ENCODE measurements around the gene CCDC196.

Gene CCDC196

DNA sequence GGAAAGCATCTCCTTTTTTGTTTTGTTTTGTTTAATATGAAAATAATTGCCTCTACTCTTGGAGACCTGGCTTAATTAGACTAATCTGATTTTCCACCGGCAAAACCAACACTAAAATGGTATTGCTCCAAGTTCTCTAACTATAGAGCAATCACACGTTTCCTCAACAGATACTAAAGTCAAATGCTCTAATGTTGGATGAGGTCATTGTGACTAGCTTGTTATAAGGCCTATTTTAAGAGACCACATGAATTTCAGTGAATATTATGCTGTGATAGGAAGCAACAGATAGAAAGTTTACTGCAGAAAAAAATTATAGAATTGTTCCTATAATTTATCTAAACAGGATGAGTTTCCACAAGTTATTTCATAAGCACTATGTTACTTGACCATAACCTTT is 3.3 kb upstream of the CCDC196 start:
- H3K36me3 ChIP-seq (ENCODE audit: control insufficient read depth, low read length): no peaks in the 10 kb centered on the region
- no peaks in the 10 kb centered on the region for H3F3A ChIP-seq (ENCODE audit: control insufficient read depth, insufficient read depth)
- H4K20me1 ChIP-seq (ENCODE audit: control insufficient read depth, insufficient read depth, low read depth, low read length): no peaks in the 10 kb centered on the region
- no peak overlapping the region for H3K27ac ChIP-seq (ENCODE audit: low read depth, low read length)
- H3K27me3 ChIP-seq (ENCODE audit: control insufficient read depth, low read length): no peaks in the 10 kb centered on the region
- no peak overlapping the region for H3K4me2 ChIP-seq (ENCODE audit: low read length)
- no peaks in the 10 kb centered on the region for H3K79me2 ChIP-seq (ENCODE audit: control insufficient read depth, low read length)
- H3K9me3 ChIP-seq (ENCODE audit: control insufficient read depth, insufficient read depth, low read length): no peaks in the 10 kb centered on the region
- H3K4me1 ChIP-seq (ENCODE audit: control insufficient read depth, low read length): no peaks in the 10 kb centered on the region
- no peaks in the 10 kb centered on the region for H3K9me2 ChIP-seq (replicated peaks; ENCODE audit: control insufficient read depth, low read length)
- no peak for TF ChIP-seq EZH2phosphoT487 (IDR thresholded peaks at IDR 0.05; ENCODE audit: borderline replicate concordance, low read length)
- TF ChIP-seq, protein P1, sequence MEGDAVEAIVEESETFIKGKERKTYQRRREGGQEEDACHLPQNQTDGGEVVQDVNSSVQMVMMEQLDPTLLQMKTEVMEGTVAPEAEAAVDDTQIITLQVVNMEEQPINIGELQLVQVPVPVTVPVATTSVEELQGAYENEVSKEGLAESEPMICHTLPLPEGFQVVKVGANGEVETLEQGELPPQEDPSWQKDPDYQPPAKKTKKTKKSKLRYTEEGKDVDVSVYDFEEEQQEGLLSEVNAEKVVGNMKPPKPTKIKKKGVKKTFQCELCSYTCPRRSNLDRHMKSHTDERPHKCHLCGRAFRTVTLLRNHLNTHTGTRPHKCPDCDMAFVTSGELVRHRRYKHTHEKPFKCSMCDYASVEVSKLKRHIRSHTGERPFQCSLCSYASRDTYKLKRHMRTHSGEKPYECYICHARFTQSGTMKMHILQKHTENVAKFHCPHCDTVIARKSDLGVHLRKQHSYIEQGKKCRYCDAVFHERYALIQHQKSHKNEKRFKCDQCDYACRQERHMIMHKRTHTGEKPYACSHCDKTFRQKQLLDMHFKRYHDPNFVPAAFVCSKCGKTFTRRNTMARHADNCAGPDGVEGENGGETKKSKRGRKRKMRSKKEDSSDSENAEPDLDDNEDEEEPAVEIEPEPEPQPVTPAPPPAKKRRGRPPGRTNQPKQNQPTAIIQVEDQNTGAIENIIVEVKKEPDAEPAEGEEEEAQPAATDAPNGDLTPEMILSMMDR (IDR thresholded peaks at IDR 0.05; ENCODE audit: low read depth, low read length, poor library complexity, severe bottlenecking): no peak
- H3K4me3 ChIP-seq (ENCODE audit: low read length): no peak overlapping the region

DNA sequence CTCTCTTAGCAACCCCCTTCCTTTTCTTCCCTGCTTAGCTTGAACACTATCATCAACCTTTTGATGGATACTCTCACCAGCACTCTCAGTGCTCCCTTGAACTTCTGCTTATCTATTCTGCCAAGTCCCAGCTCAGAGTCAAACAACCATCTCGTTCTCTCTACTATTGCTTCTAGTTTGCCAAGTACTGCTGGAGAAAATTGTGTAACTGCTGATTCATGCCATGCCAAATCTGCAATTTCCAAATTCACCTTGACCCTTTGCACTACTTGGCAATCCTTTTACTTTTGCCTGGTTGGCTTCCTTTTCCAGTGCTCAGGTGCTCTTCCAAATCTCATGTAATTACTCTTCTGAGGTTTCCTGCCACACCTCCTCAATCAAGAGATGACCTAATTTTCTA is 2.8 kb upstream of the CCDC196 start:
- Histone ChIP-seq H3K27ac (ENCODE audit: low read depth, low read length) (no peak overlapping the region), H3K9me3 (ENCODE audit: control insufficient read depth, insufficient read depth, low read length) (no peaks in the 10 kb centered on the region), H3K4me3 (ENCODE audit: low read length) (no peak overlapping the region), H3K4me2 (ENCODE audit: low read length) (no peak overlapping the region), H3K4me1 (ENCODE audit: control insufficient read depth, low read length) (no peaks in the 10 kb centered on the region), H4K20me1 (ENCODE audit: control insufficient read depth, insufficient read depth, low read depth, low read length) (no peaks in the 10 kb centered on the region), H3K79me2 (ENCODE audit: control insufficient read depth, low read length) (no peaks in the 10 kb centered on the region), H3F3A (ENCODE audit: control insufficient read depth, insufficient read depth) (no peaks in the 10 kb centered on the region), H3K9me2 (replicated peaks; ENCODE audit: control insufficient read depth, low read length) (no peaks in the 10 kb centered on the region), H3K27me3 (ENCODE audit: control insufficient read depth, low read length) (no peaks in the 10 kb centered on the region), H3K36me3 (ENCODE audit: control insufficient read depth, low read length) (no peaks in the 10 kb centered on the region)
- TF ChIP-seq, protein P1 (IDR thresholded peaks at IDR 0.05; ENCODE audit: low read depth, low read length, poor library complexity, severe bottlenecking): no peak
- no peak for TF ChIP-seq EZH2phosphoT487 (IDR thresholded peaks at IDR 0.05; ENCODE audit: borderline replicate concordance, low read length)

DNA sequence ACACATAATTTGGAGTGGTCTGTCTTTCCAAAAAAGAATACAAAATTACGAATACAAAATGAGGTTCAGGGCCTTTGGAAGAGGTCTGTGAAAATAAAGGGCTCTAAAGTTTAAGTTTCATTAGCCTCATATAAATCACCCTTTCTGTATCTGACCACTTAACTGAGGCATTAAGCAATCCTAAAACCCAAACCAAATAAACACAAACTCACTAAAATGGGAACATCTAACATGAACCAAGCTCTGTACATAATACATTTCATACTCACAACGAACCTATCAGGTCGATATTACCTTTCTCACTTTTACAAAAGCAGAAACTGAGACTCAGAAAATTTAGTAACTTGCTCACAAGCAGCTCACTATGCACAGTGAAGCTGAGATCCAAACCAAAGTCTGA is 1.1 kb upstream of the CCDC196 start:
- TF ChIP-seq, protein P1 (IDR thresholded peaks at IDR 0.05; ENCODE audit: low read depth, low read length, poor library complexity, severe bottlenecking): no peak
- no peak for TF ChIP-seq EZH2phosphoT487 (IDR thresholded peaks at IDR 0.05; ENCODE audit: borderline replicate concordance, low read length)
- Histone ChIP-seq H3F3A (ENCODE audit: control insufficient read depth, insufficient read depth) (no peaks in the 10 kb centered on the region), H3K4me1 (ENCODE audit: control insufficient read depth, low read length) (no peaks in the 10 kb centered on the region), H3K79me2 (ENCODE audit: control insufficient read depth, low read length) (no peaks in the 10 kb centered on the region), H3K4me2 (ENCODE audit: low read length) (no peak overlapping the region), H4K20me1 (ENCODE audit: control insufficient read depth, insufficient read depth, low read depth, low read length) (no peaks in the 10 kb centered on the region), H3K4me3 (ENCODE audit: low read length) (no peak overlapping the region), H3K9me2 (replicated peaks; ENCODE audit: control insufficient read depth, low read length) (no peaks in the 10 kb centered on the region), H3K27me3 (ENCODE audit: control insufficient read depth, low read length) (no peaks in the 10 kb centered on the region), H3K27ac (ENCODE audit: low read depth, low read length) (no peak overlapping the region), H3K9me3 (ENCODE audit: control insufficient read depth, insufficient read depth, low read length) (no peaks in the 10 kb centered on the region), H3K36me3 (ENCODE audit: control insufficient read depth, low read length) (no peaks in the 10 kb centered on the region)

DNA sequence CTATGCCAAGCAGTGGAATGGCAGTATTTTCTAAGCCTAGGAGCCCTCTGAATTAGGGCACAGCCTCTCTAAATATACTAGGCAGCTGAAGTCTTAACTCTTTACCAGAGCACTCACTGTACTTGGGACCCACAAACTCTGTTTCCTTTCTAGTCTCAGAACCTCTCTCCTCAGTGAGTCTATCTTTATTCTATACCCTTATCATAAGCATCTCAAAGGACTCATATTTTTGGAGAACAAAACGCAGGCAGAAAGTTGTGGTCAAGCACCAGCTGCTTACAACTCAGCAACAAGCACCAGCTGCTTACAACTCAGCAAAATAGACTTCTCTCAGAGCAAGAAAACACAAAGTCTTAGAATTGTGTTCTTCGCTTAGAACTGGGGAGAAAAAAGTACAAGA is 993 bp downstream of the CCDC196 start:
- Histone ChIP-seq H4K20me1 (ENCODE audit: control insufficient read depth, insufficient read depth, low read depth, low read length) (no peaks in the 10 kb centered on the region), H3K36me3 (ENCODE audit: control insufficient read depth, low read length) (no peaks in the 10 kb centered on the region), H3K4me2 (ENCODE audit: low read length) (no peak overlapping the region), H3K4me3 (ENCODE audit: low read length) (no peak overlapping the region), H3K4me1 (ENCODE audit: control insufficient read depth, low read length) (no peaks in the 10 kb centered on the region), H3K9me3 (ENCODE audit: control insufficient read depth, insufficient read depth, low read length) (no peaks in the 10 kb centered on the region), H3K79me2 (ENCODE audit: control insufficient read depth, low read length) (no peaks in the 10 kb centered on the region), H3F3A (ENCODE audit: control insufficient read depth, insufficient read depth) (no peaks in the 10 kb centered on the region), H3K27me3 (ENCODE audit: control insufficient read depth, low read length) (no peaks in the 10 kb centered on the region), H3K27ac (ENCODE audit: low read depth, low read length) (no peak overlapping the region), H3K9me2 (replicated peaks; ENCODE audit: control insufficient read depth, low read length) (no peaks in the 10 kb centered on the region)
- TF ChIP-seq, protein P1 (IDR thresholded peaks at IDR 0.05; ENCODE audit: low read depth, low read length, poor library complexity, severe bottlenecking): no peak
- TF ChIP-seq EZH2phosphoT487 (IDR thresholded peaks at IDR 0.05; ENCODE audit: borderline replicate concordance, low read length): no peak
